ENCODE data around the gene IL13.

The IL13 gene

DNA sequence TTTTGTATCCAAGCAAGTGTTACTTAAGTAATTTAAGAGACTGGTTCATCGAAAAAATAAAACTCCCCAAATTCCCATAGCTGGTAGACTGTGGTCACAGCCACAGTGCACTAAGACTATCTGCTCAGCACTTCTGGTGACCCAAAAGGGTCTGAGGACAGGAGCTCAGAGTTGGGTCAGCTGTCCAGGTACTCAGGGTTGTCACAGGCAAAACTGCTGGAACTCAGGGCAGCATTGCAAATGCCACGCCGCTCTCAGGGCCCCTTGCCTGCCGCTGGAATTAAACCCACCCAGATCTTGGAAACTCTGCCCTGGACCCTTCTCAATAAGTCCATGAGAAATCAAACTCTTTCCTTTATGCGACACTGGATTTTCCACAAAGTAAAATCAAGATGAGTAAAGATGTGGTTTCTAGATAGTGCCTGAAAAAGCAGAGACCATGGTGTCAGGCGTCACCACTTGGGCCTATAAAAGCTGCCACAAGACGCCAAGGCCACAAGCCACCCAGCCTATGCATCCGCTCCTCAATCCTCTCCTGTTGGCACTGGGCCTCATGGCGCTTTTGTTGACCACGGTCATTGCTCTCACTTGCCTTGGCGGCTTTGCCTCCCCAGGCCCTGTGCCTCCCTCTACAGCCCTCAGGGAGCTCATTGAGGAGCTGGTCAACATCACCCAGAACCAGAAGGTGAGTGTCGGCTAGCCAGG is at the start of gene IL13:
IL13 (plus strand) TSS at position 498 of the 705 bp plus-strand sequence; CDS start at position 512, 14 bp downstream.
- no peak within 1 kb of the TSS for H3K27ac ChIP-seq
- TF ChIP-seq, protein P1, sequence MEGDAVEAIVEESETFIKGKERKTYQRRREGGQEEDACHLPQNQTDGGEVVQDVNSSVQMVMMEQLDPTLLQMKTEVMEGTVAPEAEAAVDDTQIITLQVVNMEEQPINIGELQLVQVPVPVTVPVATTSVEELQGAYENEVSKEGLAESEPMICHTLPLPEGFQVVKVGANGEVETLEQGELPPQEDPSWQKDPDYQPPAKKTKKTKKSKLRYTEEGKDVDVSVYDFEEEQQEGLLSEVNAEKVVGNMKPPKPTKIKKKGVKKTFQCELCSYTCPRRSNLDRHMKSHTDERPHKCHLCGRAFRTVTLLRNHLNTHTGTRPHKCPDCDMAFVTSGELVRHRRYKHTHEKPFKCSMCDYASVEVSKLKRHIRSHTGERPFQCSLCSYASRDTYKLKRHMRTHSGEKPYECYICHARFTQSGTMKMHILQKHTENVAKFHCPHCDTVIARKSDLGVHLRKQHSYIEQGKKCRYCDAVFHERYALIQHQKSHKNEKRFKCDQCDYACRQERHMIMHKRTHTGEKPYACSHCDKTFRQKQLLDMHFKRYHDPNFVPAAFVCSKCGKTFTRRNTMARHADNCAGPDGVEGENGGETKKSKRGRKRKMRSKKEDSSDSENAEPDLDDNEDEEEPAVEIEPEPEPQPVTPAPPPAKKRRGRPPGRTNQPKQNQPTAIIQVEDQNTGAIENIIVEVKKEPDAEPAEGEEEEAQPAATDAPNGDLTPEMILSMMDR (conservative IDR thresholded peaks at IDR 0.05) = no peak

DNA sequence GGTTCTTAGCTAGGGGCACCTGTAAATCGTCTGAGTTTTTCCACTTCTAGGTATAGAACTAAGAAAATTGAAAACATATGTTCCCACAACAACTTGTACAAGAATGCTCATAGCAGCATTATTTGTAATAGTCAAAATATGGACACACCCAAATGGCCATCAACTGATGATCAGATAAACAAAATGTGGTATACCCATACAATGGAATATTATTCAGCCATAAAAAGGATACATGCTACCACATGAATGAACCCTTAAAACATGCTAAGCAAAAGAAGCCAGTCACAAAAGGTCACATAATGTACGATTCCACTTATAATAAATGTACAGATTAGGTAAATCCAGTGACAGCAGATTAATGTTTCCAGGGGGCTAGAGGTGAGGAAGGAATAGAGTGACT is 46.0 kb upstream of the IL13 start:
- no peak overlapping the region for H3K27ac ChIP-seq
- TF ChIP-seq, protein P1 (conservative IDR thresholded peaks at IDR 0.05) = no peak

DNA sequence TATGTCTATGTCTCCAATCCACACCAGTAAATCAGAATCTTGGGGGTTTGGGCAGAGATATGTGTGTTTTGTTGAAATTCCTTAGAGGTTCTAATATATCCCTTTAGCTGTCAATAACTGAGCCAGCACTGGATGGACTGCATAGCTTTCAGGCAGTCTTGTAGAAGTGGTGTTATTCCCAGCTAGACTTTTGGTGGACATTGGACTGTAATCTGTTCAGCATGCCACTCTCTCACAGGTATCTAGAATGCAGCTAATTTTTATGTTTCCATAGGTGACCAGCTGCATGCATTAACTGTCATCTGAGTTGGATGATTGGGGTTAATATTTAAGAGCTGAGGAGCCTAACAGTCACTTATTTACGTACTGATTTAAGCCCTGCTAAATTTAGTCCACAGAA is 45.1 kb upstream of the IL13 start:
- TF ChIP-seq, protein P1 (conservative IDR thresholded peaks at IDR 0.05) = no peak
- no peak overlapping the region for H3K27ac ChIP-seq

DNA sequence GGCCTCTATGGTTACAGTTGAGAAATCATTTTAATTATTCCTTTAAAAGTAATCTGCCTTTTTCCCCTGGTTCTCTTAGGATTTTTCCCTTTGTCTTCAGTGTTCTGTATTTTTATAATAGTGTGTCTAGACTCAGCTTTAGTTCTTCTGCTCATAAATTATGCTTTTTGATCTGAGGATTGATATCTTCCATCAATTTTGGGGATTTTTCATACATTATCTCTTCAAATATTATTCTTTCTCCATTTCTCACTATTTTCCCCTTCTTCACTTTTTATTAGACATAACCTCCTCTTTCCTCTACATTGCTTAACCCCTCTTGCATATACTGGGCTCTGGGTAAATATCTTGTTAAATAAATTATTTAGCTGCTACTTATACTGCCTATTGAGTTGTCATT is 36.3 kb upstream of the IL13 start:
- TF ChIP-seq, protein P1 (conservative IDR thresholded peaks at IDR 0.05) = no peak
- H3K27ac ChIP-seq = peak overlapping the region; percentile 36; the same call in 1 of the 2 replicates

DNA sequence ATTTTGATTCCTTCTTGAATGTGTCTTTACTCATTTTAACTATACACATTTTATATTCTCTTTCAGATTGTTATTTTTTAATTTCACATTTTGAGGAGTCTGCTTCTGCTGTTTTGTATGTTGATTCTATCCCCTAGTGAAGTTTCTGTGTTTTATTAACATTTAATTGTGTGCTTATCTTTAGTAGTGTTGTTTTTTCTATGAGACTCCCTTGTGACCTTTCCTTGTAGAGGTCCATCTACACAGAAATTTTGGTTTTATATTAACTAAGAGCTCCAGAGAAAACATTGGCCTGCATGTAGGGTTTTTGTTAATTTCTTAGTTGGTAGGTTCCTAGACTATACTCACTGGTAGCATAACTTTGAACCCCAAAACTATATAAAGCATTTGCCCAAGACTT is 35.4 kb upstream of the IL13 start:
- TF ChIP-seq, protein P1 (conservative IDR thresholded peaks at IDR 0.05) = no peak
- peak overlapping the region; percentile 36 for H3K27ac ChIP-seq

DNA sequence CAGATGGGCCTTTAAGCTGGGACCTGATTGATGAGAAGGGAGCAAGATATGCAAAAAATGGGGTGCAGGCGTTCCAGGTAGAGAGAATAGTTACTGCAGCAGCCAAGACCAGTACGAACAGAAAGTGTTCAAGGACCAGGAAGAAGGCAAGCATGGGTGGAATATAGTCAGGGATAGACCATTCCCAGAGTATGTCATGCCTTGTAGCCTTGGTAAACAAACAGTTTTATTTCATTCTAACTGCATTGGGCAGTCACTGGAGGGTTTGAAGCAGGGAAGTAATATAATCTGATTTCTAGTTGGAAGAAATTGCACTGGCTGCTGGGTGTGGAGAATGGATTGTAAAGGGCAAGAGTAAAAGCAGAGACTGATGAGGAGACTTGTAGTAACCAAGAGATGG is 30.5 kb upstream of the IL13 start:
- TF ChIP-seq, protein P1 (conservative IDR thresholded peaks at IDR 0.05) = no peak

DNA sequence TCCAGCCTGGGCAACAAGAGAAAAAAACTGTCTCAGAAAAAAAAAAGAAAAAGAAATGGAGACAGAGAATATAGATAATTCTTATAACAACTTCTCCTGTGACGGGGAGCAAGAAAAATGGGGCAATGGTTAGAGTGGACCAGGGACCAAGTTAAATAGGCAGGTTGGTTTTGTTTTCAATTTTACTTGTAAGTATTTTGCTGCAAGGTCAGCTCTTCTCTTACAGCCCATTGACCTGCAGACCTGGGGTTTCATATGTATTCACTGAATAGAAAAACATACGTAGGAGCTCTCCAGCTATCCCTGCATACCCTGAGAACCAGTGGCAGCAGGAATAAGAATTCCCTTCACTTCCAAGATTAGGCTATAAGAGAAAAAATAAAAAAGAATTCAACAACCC is 29.2 kb upstream of the IL13 start:
- TF ChIP-seq, protein P1 (conservative IDR thresholded peaks at IDR 0.05) = no peak
- H3K27ac ChIP-seq = no peak overlapping the region

More for the DNA sequence above, 30.5 kb upstream of the IL13 start:
- H3K27ac ChIP-seq = no peak overlapping the region
